Gastrocnemius medialis (tissue), 4 donors: ENCODE data around the gene SH3GL3.

Experiments
- CTCF ChIP-seq, 5 experiments: fragments of 450-650 bp in 3 of 5; fragments of 200-600 bp in 2 of 5; sonication (generic) in 2 of 5; IDR thresholded peaks in 4 of 5; conservative IDR thresholded peaks in 1 of 5; 1 replicate in 4 of 5; 2 replicates in 1 of 5; pipeline ENCODE4 v1.5.1; 2016 to 2019; ENCODE audit warnings: antibody characterized with exemption in 5 of 5, mild to moderate bottlenecking in 3 of 5, moderate library complexity in 3 of 5
- POLR2A ChIP-seq, 2 donors: fragments of 450-650 bp; IDR thresholded peaks; one replicate each; pipeline ENCODE4 v1.6.1; 2017; ENCODE audit warnings: antibody characterized with exemption in 2 of 2, mild to moderate bottlenecking in 2 of 2, moderate library complexity in 2 of 2

GRCh38 chr15:83483612-83484011, 36.5 kb downstream of the SH3GL3 start:
- no peak for TF ChIP-seq POLR2A (IDR thresholded peaks at IDR 0.05)
- no peak for TF ChIP-seq CTCF (IDR thresholded peaks at IDR 0.05 in 4 of 5, conservative IDR thresholded peaks at IDR 0.05 in 1 of 5)
